ENCODE data around the gene ZNF213.

Gene ZNF213

GRCh38 chr16:3145660-3146059 lies 10.8 kb downstream of the ZNF213 start:
- POLR2A ChIA-PET: no interaction called here
- CTCF ChIA-PET: interaction anchor here (1.0 to 11.2 kb wide), 2 partner anchors 14 to 86 kb away, joined by 3 to 189 read pairs; partner anchors contain the start of gene ZNF213
- no peak for DNase-seq (ENCODE audit: extremely low spot score)
- no peak for TF ChIP-seq CTCF (IDR thresholded peaks at IDR 0.05; ENCODE audit: control extremely low read depth, extremely low read depth, low read depth, missing control alignments)

- TF ChIP-seq CTCF (IDR thresholded peaks at IDR 0.05; ENCODE audit: control extremely low read depth, extremely low read depth, low read depth, missing control alignments): no peak
- DNase-seq (ENCODE audit: extremely low spot score): no peak
- CTCF ChIA-PET: interaction anchor here (1.2 to 11.2 kb wide), 6 partner anchors 8 to 116 kb away, joined by 3 to 189 read pairs (median 9); partner anchors contain the start of gene ZNF213
- POLR2A ChIA-PET: no interaction called here
These were observed 12.4 kb downstream of the ZNF213 start for GRCh38 chr16:3147046-3147756.

- POLR2A ChIA-PET: no interaction called here
- no peak for TF ChIP-seq CTCF (IDR thresholded peaks at IDR 0.05; ENCODE audit: control extremely low read depth, extremely low read depth, low read depth, missing control alignments)
- no peak for DNase-seq (ENCODE audit: extremely low spot score)
- CTCF ChIA-PET: interaction anchor here (1.2 to 11.2 kb wide), 9 partner anchors 8 to 117 kb away, joined by 3 to 189 read pairs (median 8); partner anchors contain the start of gene ZNF213
These were observed 12.9 kb downstream of the ZNF213 start for GRCh38 chr16:3147757-3148104.

- TF ChIP-seq CTCF (IDR thresholded peaks at IDR 0.05; ENCODE audit: control extremely low read depth, extremely low read depth, low read depth, missing control alignments): no peak
- DNase-seq (ENCODE audit: extremely low spot score): no peak
- ChIA-PET CTCF (interaction anchor here (0.7 to 11.2 kb wide), 20 partner anchors 9 to 342 kb away, joined by 3 to 189 read pairs (median 6); partner anchors contain the start of gene ZNF213), POLR2A (interaction anchor here (0.6 kb wide), 1 partner anchor 10 kb away, joined by 7 read pairs; no protein-coding TSS in a partner anchor)
These were observed 13.7 kb downstream of the ZNF213 start for GRCh38 chr16:3148256-3149192.

- CTCF ChIA-PET: interaction anchor here (0.6 to 11.2 kb wide), 19 partner anchors 9 to 342 kb away, joined by 3 to 189 read pairs (median 6); partner anchors contain the start of gene ZNF213
- no peak for TF ChIP-seq CTCF (IDR thresholded peaks at IDR 0.05; ENCODE audit: control extremely low read depth, extremely low read depth, low read depth, missing control alignments)
- no peak for DNase-seq (ENCODE audit: extremely low spot score)
- POLR2A ChIA-PET: interaction anchor here (1.1 kb wide), 1 partner anchor 14 kb away, joined by 3 read pairs; the partner anchor contains the start of gene ZNF213
These were observed 14.3 kb downstream of the ZNF213 start for GRCh38 chr16:3149193-3149530.
